Common myeloid progenitor, CD34-positive (primary cell): ENCODE data around the gene TUBG2.
"Not testable (repeated sequence)": the region's sequence is repeated elsewhere in the genome, so short reads cannot be mapped to it uniquely, and the experiment has no call there.

Experiments used
- CTCF ChIA-PET: fragments of 350-600 bp; sonication (Branson Sonifier 250); formaldehyde crosslinking; loops from one replicate; lab custom pipeline; 2021; ENCODE audit warnings: antibody characterized with exemption; lab: Charles Lee
- POLR2A ChIA-PET: fragments of 350-600 bp; sonication (Branson Sonifier 250); formaldehyde crosslinking; loops from one replicate; lab custom pipeline; 2021; ENCODE audit warnings: antibody characterized with exemption; lab: Charles Lee
- DNase-seq, 3 donors: peaks; one replicate each; pipeline versions ENCODE4 v3.0.0 to v3.0.0-alpha.2; 2013
- H3K27ac ChIP-seq, 2 experiments: 1 replicate in 1 of 2; 2 replicates in 1 of 2; pipeline ENCODE4 v1.7.0; 2013; ENCODE audit warnings: inconsistent platforms in 2 of 2, low read length in 2 of 2, mild to moderate bottlenecking in 2 of 2, low read depth in 1 of 2, moderate library complexity in 1 of 2; ENCODE audit not compliant: severe bottlenecking in 2 of 2, insufficient read depth in 1 of 2, poor library complexity in 1 of 2
- H3K27me3 ChIP-seq, 5 experiments: replicated peaks in 2 of 5; 1 replicate in 3 of 5; 2 replicates in 2 of 5; pipeline versions ENCODE4 v1.6.1 to v1.7.0; 2013; ENCODE audit warnings: low read length in 4 of 5, mild to moderate bottlenecking in 2 of 5, moderate library complexity in 2 of 5, inconsistent platforms in 1 of 5; ENCODE audit not compliant: insufficient read depth in 5 of 5, control insufficient read depth in 4 of 5
- H3K36me3 ChIP-seq, 4 experiments: 1 replicate in 2 of 4; 2 replicates in 2 of 4; pipeline versions ENCODE4 v1.6.1 to v1.7.0; 2013; ENCODE audit warnings: low read length in 3 of 4, control low read depth in 1 of 4, mild to moderate bottlenecking in 1 of 4; ENCODE audit not compliant: control insufficient read depth in 4 of 4, insufficient read depth in 4 of 4
- H3K4me1 ChIP-seq, 4 experiments: 1 replicate in 3 of 4; 2 replicates in 1 of 4; pipeline versions ENCODE4 v1.6.1 to v1.7.1; 2013; ENCODE audit warnings: low read length in 3 of 4, mild to moderate bottlenecking in 3 of 4, control low read depth in 1 of 4, inconsistent platforms in 1 of 4, moderate library complexity in 1 of 4; ENCODE audit not compliant: control insufficient read depth in 4 of 4, insufficient read depth in 4 of 4; ENCODE audit errors: control extremely low read depth in 1 of 4
- H3K4me3 ChIP-seq, 7 experiments: 1 replicate in 4 of 7; 2 replicates in 3 of 7; pipeline versions ENCODE4 v1.5.1 to v1.7.0; 2013; ENCODE audit warnings: mild to moderate bottlenecking in 7 of 7, low read length in 6 of 7, moderate library complexity in 6 of 7, inconsistent platforms in 2 of 7, low read depth in 2 of 7, control low read depth in 1 of 7; ENCODE audit not compliant: insufficient read depth in 4 of 7, control insufficient read depth in 1 of 7; ENCODE audit errors: extremely low read depth in 1 of 7
- H3K9me3 ChIP-seq, 5 experiments: 1 replicate in 4 of 5; 2 replicates in 1 of 5; pipeline versions ENCODE4 v1.6.1 to v1.7.1; 2013; ENCODE audit warnings: low read length in 4 of 5, mild to moderate bottlenecking in 2 of 5, inconsistent platforms in 1 of 5, low read depth in 1 of 5, moderate library complexity in 1 of 5; ENCODE audit not compliant: control insufficient read depth in 4 of 5, insufficient read depth in 2 of 5; ENCODE audit errors: control extremely low read depth in 1 of 5
- WGBS: methylation state at CpG from one replicate; pipeline ENCODE4 v1.1.5; 2013; ENCODE audit not compliant: insufficient coverage; 5-methylcytosine and 5-hydroxymethylcytosine counted together

TUBG2 gene

GRCh38 chr17:42666126-42666525 is 7.0 kb downstream of the TUBG2 start:
- Histone ChIP-seq H3K4me1 (peaks cover 0 to 13% (median 8%) of the 10 kb centered on the region in 4 experiments), H3K36me3 (peaks cover 2 to 19% (median 7%) of the 10 kb centered on the region in 4 experiments), H3K27me3 (peaks cover 0 to 24% (median 14%) of the 10 kb centered on the region in 5 experiments)
- DNase-seq, H3K27ac ChIP-seq, H3K9me3 ChIP-seq, H3K4me3 ChIP-seq, CTCF ChIA-PET, POLR2A ChIA-PET: not testable (repeated sequence)
- WGBS = 93% methylated on average over 2 of the region's 16 CpGs

DNA sequence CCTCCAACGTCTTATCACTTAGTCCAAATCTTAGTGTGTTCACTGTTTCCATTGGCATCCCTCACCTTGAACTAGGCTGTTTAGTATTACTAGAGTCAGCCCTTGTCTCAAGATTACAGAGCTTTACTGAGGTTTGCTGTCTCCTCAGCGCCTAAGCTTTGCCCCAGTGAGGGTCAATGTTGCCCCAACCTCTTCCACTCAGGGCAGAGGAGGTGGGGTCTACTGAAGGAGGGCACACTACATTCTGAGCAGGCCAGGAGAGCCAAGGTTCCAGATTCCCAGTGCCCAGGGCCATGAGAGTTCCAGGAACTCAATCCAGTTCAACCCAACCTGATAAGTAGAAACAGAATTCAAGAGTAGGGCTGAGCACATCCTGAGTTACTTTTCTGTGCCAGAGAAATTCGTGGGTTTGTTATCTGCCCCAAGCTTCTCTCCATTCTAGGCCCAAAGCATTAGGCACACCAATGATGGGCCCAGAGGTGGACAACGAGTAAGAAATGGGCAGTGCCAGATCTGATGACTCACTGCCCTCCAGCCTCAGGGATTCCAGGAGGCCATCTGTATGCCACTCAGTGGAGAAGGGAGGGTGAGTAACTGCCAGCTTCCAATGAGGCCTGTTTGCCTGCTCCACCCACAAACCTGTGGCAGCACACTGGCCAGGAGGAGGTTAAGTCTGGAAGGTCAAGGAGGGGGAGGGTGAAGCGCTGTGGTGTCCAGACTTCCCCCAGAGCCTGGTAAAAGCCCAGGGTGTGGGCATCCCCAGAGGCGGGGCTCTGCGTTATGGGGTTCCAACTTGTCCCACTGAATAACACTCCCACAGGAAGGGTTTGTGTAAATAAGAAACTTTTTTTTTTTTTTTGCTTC is 8.2 kb downstream of the TUBG2 start:
- Histone ChIP-seq H3K9me3 (no peaks in the 10 kb centered on the region), H3K4me3 (no peak overlapping the region), H3K4me1 (peaks cover 0 to 17% (median 9%) of the 10 kb centered on the region in 4 experiments), H3K27me3 (peaks cover 0 to 36% (median 25%) of the 10 kb centered on the region in 5 experiments), H3K27ac (no peak overlapping the region), H3K36me3 (peaks cover 2 to 17% (median 7%) of the 10 kb centered on the region in 4 experiments)
- ChIA-PET POLR2A (interaction anchor here (0.5 kb wide), 1 partner anchor 89 kb away, joined by 3 read pairs; no protein-coding TSS in a partner anchor), CTCF (interaction anchor here (1.0 to 2.5 kb wide), 4 partner anchors 13 to 89 kb away, joined by 3 to 8 read pairs (median 3); no protein-coding TSS in a partner anchor)
- DNase-seq = no peak
- 78% methylated on average over 5 of the region's 7 CpGs for WGBS

DNA sequence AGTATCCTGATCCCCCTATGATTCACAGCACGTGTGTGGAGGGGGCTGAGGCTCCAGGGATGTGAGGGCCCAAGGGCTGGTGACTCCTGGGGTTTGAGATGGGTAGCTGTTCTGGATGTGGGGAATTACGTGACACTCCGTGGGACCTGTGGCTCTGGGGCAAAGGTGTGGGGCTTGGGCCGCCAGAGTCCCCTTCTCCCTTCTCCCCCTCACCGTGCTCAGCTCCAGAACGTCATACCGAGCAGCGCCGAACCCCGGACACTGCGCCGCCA is 10.6 kb downstream of the TUBG2 start:
- H3K4me3 ChIP-seq = peak overlapping the region in 2 of 7 experiments; percentile 26 to 42
- peaks cover 0 to 35% (median 27%) of the 10 kb centered on the region in 4 experiments for H3K4me1 ChIP-seq
- ChIA-PET POLR2A (no interaction called here), CTCF (interaction anchor here (0.7 to 2.5 kb wide), 5 partner anchors 10 to 61 kb away, joined by 3 to 8 read pairs (median 4); partner anchors contain the start of genes TUBG1 and TUBG2)
- H3K36me3 ChIP-seq = peaks cover 2 to 12% (median 7%) of the 10 kb centered on the region in 4 experiments
- H3K27me3 ChIP-seq = peaks cover 5 to 57% (median 39%) of the 10 kb centered on the region in 5 experiments
- H3K9me3 ChIP-seq = no peaks in the 10 kb centered on the region
- WGBS = 84% methylated on average over 4 of the region's 12 CpGs
- H3K27ac ChIP-seq = no peak overlapping the region
- no peak for DNase-seq

DNA sequence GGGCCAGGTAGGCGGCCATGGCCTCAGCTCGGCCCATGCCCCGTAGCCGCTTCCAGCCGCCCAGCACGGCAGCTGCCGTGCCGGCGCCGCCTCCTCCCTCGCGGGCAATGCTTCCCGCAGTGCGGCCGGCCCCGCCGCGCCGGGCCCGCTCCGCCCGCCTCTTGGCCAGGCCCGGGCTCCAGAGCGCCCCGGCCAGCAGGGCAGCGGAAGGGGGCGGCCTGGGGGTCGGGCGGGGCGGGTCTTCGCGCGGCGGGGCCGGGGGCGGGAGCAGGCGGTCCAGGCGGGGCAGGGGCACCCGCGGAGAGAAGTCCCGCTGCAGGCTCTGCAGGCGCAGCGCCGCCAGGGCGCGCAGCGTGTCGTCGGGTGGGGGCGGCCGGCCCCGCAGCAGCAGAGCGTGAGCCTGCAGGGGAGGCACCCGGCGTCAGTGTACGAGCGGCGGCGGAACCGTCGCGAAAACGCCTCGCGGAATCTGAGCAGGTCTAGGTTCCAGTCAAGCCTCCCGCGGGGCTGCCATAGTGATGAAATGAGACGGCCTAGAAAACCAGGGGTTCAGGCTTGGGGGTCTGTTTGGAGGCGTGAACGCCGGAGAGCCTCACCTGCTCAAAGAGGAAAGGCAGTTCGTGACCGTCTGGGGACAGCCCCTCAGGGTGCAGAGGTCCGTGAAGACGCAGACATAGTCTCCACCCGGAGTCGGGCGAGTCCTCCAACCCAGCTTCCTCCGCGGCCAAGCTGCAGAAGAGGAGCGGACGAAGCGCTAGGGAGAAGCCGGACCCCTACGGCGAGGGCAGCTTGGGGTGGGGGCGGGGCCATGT is 11.1 kb downstream of the TUBG2 start:
- H3K27me3 ChIP-seq = peaks cover 5 to 62% (median 43%) of the 10 kb centered on the region in 5 experiments
- H3K4me1 ChIP-seq = peaks cover 0 to 39% (median 33%) of the 10 kb centered on the region in 4 experiments
- WGBS = 27% methylated on average over 69 of the region's 87 CpGs
- peak overlapping the region in 5 of 7 experiments; percentile 14 to 58 (median 48) for H3K4me3 ChIP-seq
- ChIA-PET CTCF (interaction anchor here (1.1 to 2.5 kb wide), 5 partner anchors 8 to 62 kb away, joined by 3 to 8 read pairs (median 6); no protein-coding TSS in a partner anchor), POLR2A (no interaction called here)
- no peak overlapping the region for H3K27ac ChIP-seq
- no peaks in the 10 kb centered on the region for H3K9me3 ChIP-seq
- H3K36me3 ChIP-seq = peaks cover 2 to 12% (median 7%) of the 10 kb centered on the region in 4 experiments
- peak in 2 of 3 donors; percentile 57 to 64 for DNase-seq

DNA sequence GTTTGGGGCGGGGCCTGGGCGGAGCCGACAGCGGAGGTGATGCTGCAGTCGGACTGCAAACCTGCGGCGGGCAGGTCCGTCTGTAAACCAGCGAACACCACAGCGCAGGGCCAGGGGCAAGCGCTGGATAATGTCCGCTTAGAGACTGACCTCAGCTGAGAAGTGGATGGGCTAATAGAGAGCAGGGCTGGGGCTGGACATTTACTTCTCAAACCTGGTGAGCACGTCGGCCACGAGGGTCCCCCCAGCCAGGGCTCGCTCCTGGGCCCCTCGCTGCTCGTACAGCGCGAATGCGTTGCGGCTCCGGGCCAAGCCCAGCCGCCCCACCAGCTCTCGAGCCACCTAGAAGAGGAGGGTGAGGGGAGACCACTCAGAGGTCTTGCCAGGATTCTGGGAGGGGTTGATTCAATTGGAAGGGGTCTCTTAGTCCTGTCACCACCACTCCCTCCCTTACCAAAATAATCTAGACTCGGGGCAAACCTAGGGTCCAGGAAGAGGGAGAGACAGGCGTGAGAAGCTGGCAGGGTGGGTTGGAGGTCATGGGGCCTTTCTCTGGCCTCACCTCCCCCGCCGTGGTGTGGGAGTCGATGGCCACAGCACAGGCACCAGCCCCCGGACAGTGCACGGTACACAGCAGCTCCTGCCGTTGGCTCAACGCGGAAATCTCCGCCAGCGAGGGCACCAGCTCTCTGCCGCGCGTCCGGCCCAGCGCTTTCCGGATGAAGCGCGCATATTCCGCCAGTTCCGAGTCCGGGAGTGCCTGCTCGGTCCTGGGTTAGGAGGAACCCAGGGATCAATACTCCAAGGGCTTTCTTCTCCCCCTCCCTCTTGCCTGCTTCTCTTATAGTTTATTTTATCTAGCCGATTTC is 11.9 kb downstream of the TUBG2 start:
- no peak overlapping the region for H3K27ac ChIP-seq
- WGBS = 32% methylated on average over 36 of the region's 50 CpGs
- H3K36me3 ChIP-seq = peaks cover 2 to 9% (median 6%) of the 10 kb centered on the region in 4 experiments
- H3K4me3 ChIP-seq = peak overlapping the region in 4 of 7 experiments; percentile 19 to 58 (median 36)
- POLR2A ChIA-PET = no interaction called here
- peaks cover 5 to 70% (median 45%) of the 10 kb centered on the region in 5 experiments for H3K27me3 ChIP-seq
- H3K4me1 ChIP-seq = peaks cover 0 to 48% (median 41%) of the 10 kb centered on the region in 4 experiments
- CTCF ChIA-PET = interaction anchor here (1.1 to 1.7 kb wide), 4 partner anchors 8 to 20 kb away, joined by 3 to 7 read pairs (median 3); no protein-coding TSS in a partner anchor
- DNase-seq = no peak
- no peaks in the 10 kb centered on the region for H3K9me3 ChIP-seq

DNA sequence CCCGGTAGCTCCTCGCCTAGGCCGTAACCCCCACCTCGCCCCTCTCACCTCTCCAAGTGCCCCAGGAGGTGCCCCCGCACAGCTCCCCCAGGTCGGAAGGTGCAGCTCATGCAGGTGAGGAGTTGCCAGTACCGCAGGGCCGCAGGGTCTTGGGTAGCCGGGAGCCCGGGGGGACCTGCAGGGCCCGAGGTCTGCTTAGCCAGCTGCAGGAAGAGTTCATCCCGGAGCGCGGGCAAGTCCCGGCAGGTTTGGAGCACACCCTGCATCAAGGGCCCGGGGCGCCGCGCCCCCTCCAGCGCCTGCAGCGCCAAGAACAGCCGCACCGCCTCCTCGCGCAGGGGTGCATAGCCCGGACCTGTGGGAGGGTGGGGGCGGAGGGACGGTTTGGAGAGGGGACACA is 13.0 kb downstream of the TUBG2 start:
- CTCF ChIA-PET = interaction anchor here (1.5 to 1.7 kb wide), 3 partner anchors 7 to 21 kb away, joined by 3 to 7 read pairs (median 3); no protein-coding TSS in a partner anchor
- peaks cover 5 to 77% (median 45%) of the 10 kb centered on the region in 5 experiments for H3K27me3 ChIP-seq
- DNase-seq = no peak
- no peak overlapping the region for H3K27ac ChIP-seq
- H3K9me3 ChIP-seq = no peaks in the 10 kb centered on the region
- 82% methylated on average over 24 of the region's 28 CpGs for WGBS
- peaks cover 0 to 2% (median under 1%) of the 10 kb centered on the region in 4 experiments for H3K36me3 ChIP-seq
- peaks cover 0 to 55% (median 49%) of the 10 kb centered on the region in 4 experiments for H3K4me1 ChIP-seq
- no peak overlapping the region for H3K4me3 ChIP-seq
- POLR2A ChIA-PET = no interaction called here
